Activated effector memory CD4-positive, alpha-beta T cell treated with Interleukin-2 at 50 U/mL for 16 hours (primary cell): Measurements from ENCODE around the gene BCORL1.

ENCODE experiments used
- DNase-seq: peaks from one replicate; pipeline ENCODE4 v3.0.0-alpha.2; 2020

Gene BCORL1

DNA sequence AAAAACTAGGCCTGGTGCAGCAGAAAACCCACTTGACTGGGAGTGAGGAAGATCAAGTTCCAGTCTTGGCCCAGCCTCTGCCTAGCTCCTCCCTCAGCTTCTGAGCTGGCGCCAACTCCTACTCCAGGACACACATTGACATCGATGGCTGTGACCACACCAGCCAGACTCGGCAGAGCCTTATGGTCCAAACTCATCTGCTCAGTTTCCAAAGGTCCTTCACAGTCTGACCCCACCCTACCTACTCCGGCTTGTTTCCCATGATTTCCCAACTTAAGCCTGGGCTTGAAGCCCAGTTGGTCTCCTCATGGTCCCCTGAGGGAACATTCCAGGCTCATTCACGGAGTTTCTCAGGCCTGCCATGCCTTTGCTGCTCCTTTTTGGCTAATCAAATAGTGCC lies 117.7 kb downstream of the BCORL1 start:
- DNase-seq: no peak

DNA sequence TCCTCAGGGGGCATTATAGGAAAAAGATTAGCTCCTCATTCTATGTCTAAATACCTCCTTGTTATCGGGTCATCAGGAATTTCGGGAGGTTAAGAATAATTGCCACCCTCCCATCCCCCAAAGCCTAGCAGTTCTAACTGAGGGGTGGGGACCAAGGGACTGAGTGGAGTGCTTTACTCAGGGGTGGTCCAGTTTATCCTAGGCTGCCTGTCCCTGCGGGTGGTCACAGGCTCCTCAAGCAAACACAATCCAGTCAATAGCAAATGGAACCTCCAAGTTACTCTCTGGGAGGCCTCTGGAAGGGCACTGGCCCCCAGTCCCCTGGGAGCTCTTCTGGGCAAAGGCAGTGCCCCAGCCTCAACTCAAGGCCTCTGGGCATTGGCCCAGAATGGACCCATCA lies 121.2 kb downstream of the BCORL1 start:
- DNase-seq: no peak

DNA sequence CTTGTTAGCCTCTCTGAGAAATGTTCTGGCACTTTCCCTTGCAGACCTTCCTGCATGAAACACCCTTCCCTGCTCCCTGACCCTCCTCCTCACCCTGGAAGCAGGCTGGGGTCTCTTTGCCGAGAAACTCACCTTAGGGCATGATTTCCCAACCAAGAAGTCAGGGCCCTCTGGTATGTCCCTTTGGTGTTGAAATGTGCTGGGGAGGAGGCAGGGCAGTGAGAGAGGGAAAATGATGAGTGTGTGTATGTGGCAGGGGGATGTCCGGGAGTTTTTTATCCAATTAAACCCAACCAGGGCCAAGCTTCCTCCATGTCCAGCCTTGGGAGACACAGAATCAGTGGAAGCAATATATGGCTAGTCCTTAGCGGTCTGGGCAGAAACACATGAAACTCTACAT lies 122.8 kb downstream of the BCORL1 start:
- DNase-seq: no peak

DNA sequence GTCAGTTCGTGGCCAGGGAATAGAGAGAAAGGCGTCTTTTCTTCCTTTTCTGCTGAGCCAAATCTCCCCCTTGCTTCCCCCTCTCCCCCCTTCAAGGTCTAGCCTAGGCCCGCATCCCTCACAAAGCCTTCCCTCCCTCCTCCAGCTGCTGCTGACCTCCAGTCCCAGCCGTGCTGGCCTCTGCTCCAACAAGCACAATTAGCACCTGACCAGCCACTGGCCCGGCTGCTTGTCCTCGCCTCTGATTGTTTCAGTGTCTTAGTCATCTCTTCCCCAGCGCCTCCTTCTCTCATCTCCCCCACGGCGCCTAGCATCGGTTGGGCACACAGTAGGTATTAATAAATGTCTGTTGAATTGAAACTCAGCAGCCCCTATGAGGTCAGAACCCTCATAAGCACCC lies 123.6 kb downstream of the BCORL1 start:
- DNase-seq: no peak
